K562 treated with DMSO at 1 percent for 48 hours (cell line): ENCODE measurements around the gene RALB. TPM values are rescaled to one million over a fixed set of nuclear protein-coding genes. Genes with fewer than 3 reads are reported as not detected.

Experiments
- total RNA-seq: library from RNA; unstranded; fragments of 300-600 nt; gene quantifications from 2 replicates; pipeline ENCODE4 v1.2.3, GENCODE V29; 2022; ENCODE audit warnings: low replicate concordance; ENCODE audit errors: extremely low read depth

RALB gene
- total RNA-seq = not detected in 2 replicates

GRCh38 chr2:120252225-120253020 lies at the start of gene RALB:
TSS of gene RALB (plus strand) at chr2:120252852. CDS start at chr2:120278665, 25,813 bp downstream.

DNA sequence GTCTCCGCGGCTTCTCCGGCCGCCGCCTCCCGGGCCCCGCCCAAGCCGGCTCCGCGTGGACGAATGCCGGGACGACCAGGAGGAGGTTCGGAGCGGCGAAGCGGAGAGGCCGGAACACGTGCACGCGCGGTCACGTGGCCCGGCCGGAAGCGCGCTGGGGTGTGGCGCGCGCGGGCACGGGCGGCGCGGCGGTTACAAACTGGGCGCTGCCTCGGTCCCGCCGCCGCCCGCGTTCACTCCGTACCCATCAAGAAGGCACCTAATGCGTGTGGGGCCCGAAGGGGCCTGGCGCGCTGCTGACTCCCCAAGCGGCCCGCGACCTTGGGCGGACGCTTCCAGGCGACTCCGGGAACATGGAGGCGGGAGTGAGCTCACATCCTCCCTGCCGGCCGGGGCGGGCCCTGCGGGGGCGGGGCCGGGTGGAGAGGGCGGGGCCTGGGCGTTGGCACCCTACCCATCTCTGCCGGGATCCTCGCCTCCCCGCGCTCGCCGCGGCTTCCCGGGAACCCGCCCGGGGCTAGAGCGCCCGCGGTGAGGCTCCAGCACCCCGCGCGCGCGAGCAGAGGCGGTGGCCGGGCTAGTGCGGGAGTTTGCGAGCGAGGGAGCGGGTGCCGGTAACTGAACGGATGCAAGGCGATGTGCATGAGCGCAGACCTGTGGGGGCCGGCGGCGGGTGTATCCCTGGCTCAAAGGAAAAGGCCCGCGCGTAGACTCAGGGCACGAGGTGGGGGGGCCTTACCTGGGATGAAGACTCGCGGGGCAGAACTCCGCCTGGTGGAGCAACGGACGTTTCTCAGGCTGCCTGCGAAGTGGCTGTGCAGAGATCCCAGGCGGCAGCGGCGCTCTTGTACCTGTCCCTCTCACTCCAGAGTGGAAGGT lies 29.4 kb upstream of the RALB start, which contains the start of gene TMEM185B:
TMEM185B (minus strand) TSS at position 367 of the 879 bp plus-strand sequence. CDS start 424 bp downstream, outside the sequence.

Other genes starting within 250 kb of the RALB start
- gene EPB41L5, start 239.8 kb upstream of the RALB start, total RNA-seq = not detected in 2 replicates
- not detected in 2 replicates for gene TMEM185B, start 29.5 kb upstream of the RALB start, total RNA-seq
- not detected in 2 replicates for gene INHBB, start 93.3 kb downstream of the RALB start, total RNA-seq